Measurements from ENCODE around the gene CAMSAP1.

The CAMSAP1 gene

GRCh38 chr9:135939351-135940265 is 32.3 kb upstream of the CAMSAP1 start:
- DNase-seq = no peak

- no peak for DNase-seq
Observed at GRCh38 chr9:135937521-135938489, 30.5 kb upstream of the CAMSAP1 start.

- DNase-seq = no peak
Observed at GRCh38 chr9:135933114-135933513, 25.8 kb upstream of the CAMSAP1 start.

- DNase-seq = no peak
Observed at GRCh38 chr9:135932656-135933055, 25.3 kb upstream of the CAMSAP1 start.

- no peak for DNase-seq
Observed at GRCh38 chr9:135931349-135931820, 24.0 kb upstream of the CAMSAP1 start.

GRCh38 chr9:135930446-135931345 is 23.4 kb upstream of the CAMSAP1 start:
- DNase-seq = no peak

- no peak for DNase-seq
Observed at GRCh38 chr9:135929656-135930445, 22.5 kb upstream of the CAMSAP1 start.

GRCh38 chr9:135928731-135929655 is 21.6 kb upstream of the CAMSAP1 start:
- DNase-seq = no peak

GRCh38 chr9:135928074-135928730 is 20.9 kb upstream of the CAMSAP1 start:
- no peak for DNase-seq

- DNase-seq = no peak
Observed at GRCh38 chr9:135927195-135928013, 20.1 kb upstream of the CAMSAP1 start.

- no peak for DNase-seq
Observed at GRCh38 chr9:135926402-135927194, 19.3 kb upstream of the CAMSAP1 start.

- DNase-seq = no peak
Observed at GRCh38 chr9:135925496-135926133, 18.3 kb upstream of the CAMSAP1 start.

- DNase-seq = no peak
Observed at GRCh38 chr9:135924628-135925338, 17.4 kb upstream of the CAMSAP1 start.

GRCh38 chr9:135923508-135923907 is 16.2 kb upstream of the CAMSAP1 start:
- no peak for DNase-seq

GRCh38 chr9:135921749-135922310 is 14.5 kb upstream of the CAMSAP1 start:
- no peak for DNase-seq

Data from right kidney (tissue), 1 donor.